ENCODE data around the gene CYGB. TPM values are rescaled to one million over a fixed set of nuclear protein-coding genes. Genes with fewer than 3 reads are reported as not detected.

The CYGB gene
- total RNA-seq, 2 experiments from 2014 or later: 0.44 to 0.57 TPM

DNA sequence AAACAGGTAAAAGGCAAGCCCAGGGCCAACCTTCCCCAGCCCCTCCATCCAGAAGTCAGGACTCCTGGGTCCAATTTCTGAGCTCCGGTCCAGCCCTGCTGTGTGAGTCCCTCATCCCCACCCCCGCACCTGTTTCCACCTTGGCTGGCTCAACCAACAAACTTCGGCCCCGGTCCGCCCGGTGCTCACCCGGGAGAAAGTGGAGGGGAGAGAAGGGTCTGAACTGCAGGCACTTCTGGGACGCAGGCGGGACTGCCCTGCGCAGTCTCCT, 36.8 kb downstream of the CYGB start:
- Histone ChIP-seq H3K4me3 (ENCODE audit: low read depth, low read length, poor library complexity, severe bottlenecking) (peak overlapping the region; percentile 96), H2AFZ (ENCODE audit: low read length) (no peak overlapping the region), H3K4me1 (ENCODE audit: insufficient read depth, low read length, poor library complexity, severe bottlenecking) (peaks cover 77% of the 10 kb centered on the region), H3K9me3 (ENCODE audit: low read length) (no peaks in the 10 kb centered on the region), H3K36me3 (ENCODE audit: insufficient read depth, low read length) (peaks cover 15% of the 10 kb centered on the region; the same call in 1 of the 2 replicates), H4K20me1 (ENCODE audit: insufficient read depth, low read length) (no peaks in the 10 kb centered on the region), H3K79me2 (ENCODE audit: insufficient read depth, low read depth, low read length) (peaks cover 49% of the 10 kb centered on the region), H3K27ac (ENCODE audit: low read depth, low read length, poor library complexity, severe bottlenecking) (peak overlapping the region; percentile 83), H3K9me2 (ENCODE audit: insufficient read depth, low read length) (no peaks in the 10 kb centered on the region), H3K4me2 (ENCODE audit: low read length) (peak overlapping the region; percentile 98)
- TF ChIP-seq, protein P1, sequence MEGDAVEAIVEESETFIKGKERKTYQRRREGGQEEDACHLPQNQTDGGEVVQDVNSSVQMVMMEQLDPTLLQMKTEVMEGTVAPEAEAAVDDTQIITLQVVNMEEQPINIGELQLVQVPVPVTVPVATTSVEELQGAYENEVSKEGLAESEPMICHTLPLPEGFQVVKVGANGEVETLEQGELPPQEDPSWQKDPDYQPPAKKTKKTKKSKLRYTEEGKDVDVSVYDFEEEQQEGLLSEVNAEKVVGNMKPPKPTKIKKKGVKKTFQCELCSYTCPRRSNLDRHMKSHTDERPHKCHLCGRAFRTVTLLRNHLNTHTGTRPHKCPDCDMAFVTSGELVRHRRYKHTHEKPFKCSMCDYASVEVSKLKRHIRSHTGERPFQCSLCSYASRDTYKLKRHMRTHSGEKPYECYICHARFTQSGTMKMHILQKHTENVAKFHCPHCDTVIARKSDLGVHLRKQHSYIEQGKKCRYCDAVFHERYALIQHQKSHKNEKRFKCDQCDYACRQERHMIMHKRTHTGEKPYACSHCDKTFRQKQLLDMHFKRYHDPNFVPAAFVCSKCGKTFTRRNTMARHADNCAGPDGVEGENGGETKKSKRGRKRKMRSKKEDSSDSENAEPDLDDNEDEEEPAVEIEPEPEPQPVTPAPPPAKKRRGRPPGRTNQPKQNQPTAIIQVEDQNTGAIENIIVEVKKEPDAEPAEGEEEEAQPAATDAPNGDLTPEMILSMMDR (conservative IDR thresholded peaks at IDR 0.05; ENCODE audit: low read length): no peak
- no peak for TF ChIP-seq EZH2phosphoT487 (IDR thresholded peaks at IDR 0.05; ENCODE audit: borderline replicate concordance, low read depth, low read length)
- CTCF ChIA-PET (ENCODE audit: unreplicated experiment): interaction anchor here (0.6 to 1.2 kb wide), 2 partner anchors 93 to 625 kb away, joined by 4 to 5 read pairs; no protein-coding TSS in a partner anchor
- peak; percentile 60 for DNase-seq (ENCODE audit: low spot score)
- POLR2A ChIA-PET: interaction anchor here (0.6 to 8.2 kb wide), 4 partner anchors 8 to 72 kb away, joined by 3 to 57 read pairs (median 6); no protein-coding TSS in a partner anchor
- intact Hi-C loops (cut with micrococcal nuclease; ENCODE audit: unreplicated experiment): loop anchor here (1.0 kb wide), 2 partner anchors 19 to 34 kb away; no protein-coding TSS in a partner anchor
- no TSS peak for BruUV-seq (replicated peaks)

DNA sequence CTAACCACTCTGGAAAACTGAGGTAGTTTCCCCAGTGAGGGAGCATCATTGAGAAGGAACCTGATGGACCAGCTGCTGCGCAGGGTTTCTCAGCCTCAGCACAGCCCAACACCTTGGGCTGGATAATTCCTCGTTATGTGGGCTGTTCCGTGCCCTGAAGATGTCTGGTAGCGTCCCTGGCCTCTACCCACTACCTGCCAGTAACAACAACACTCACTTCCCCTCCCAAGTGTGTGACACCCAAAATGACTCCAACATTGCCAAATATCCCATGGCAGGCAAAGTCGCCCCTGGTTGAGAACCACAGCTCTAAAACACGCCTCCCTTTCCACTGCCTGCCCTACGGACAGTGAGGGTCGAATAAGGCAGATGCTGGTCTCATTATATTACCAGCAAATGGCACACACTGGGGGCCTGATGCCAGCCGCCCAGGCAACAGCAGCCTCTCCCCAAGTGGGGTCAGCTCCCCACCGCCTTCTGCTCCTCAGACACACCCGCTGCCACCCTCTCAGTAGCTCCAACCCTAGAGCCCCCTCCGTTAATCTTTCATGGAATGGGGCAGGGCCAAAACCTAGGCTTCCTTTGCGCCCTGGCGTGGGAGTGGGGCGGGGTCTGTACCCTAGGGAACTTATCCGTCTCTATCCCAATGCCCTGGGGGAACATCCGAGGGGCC, 37.3 kb downstream of the CYGB start:
- H3K9me3 ChIP-seq (ENCODE audit: low read length): no peaks in the 10 kb centered on the region
- no TSS peak for BruUV-seq (replicated peaks)

More for the DNA sequence above, 37.3 kb downstream of the CYGB start:
- Histone ChIP-seq H3K36me3 (ENCODE audit: insufficient read depth, low read length) (peaks cover 15% of the 10 kb centered on the region; the same call in 1 of the 2 replicates), H3K4me2 (ENCODE audit: low read length) (peak overlapping the region; percentile 98), H3K4me1 (ENCODE audit: insufficient read depth, low read length, poor library complexity, severe bottlenecking) (peaks cover 77% of the 10 kb centered on the region), H3K27ac (ENCODE audit: low read depth, low read length, poor library complexity, severe bottlenecking) (peak overlapping the region; percentile 83), H3K9me2 (ENCODE audit: insufficient read depth, low read length) (no peaks in the 10 kb centered on the region), H4K20me1 (ENCODE audit: insufficient read depth, low read length) (no peaks in the 10 kb centered on the region), H3K4me3 (ENCODE audit: low read depth, low read length, poor library complexity, severe bottlenecking) (peak overlapping the region; percentile 96), H3K79me2 (ENCODE audit: insufficient read depth, low read depth, low read length) (peaks cover 49% of the 10 kb centered on the region), H2AFZ (ENCODE audit: low read length) (no peak overlapping the region)
- TF ChIP-seq, protein P1 (conservative IDR thresholded peaks at IDR 0.05; ENCODE audit: low read length): no peak
- no peak for TF ChIP-seq EZH2phosphoT487 (IDR thresholded peaks at IDR 0.05; ENCODE audit: borderline replicate concordance, low read depth, low read length)
- peak; percentile 50 for DNase-seq (ENCODE audit: low spot score)
- ChIA-PET CTCF (ENCODE audit: unreplicated experiment) (interaction anchor here (0.6 to 1.9 kb wide), 6 partner anchors 10 to 1452 kb away, joined by 3 to 9 read pairs (median 4); no protein-coding TSS in a partner anchor), POLR2A (interaction anchor here (0.8 to 8.2 kb wide), 5 partner anchors 8 to 72 kb away, joined by 3 to 57 read pairs (median 9); no protein-coding TSS in a partner anchor)
- intact Hi-C loops (cut with micrococcal nuclease; ENCODE audit: unreplicated experiment): no loop called here
